Endothelial cell of umbilical vein (primary cell): ENCODE data around the gene CAND2. TPM values are rescaled to one million over a fixed set of nuclear protein-coding genes. Genes with fewer than 3 reads are reported as not detected.

Experiments
- BruUV-seq: library from RNA; stranded (reverse); fragments of 400-500 nt; replicated peaks from 2 replicates; lab custom pipeline; 2021; lab: Mats Ljungman, UMichigan
- CTCF ChIA-PET: fragments of 300-600, 350-600 bp; sonication (Branson Sonifier 250); formaldehyde crosslinking; loops from one replicate; lab custom pipeline; 2021; ENCODE audit warnings: antibody characterized with exemption, inconsistent platforms; lab: Charles Lee
- POLR2A ChIA-PET: fragments of 300-600, 350-600 bp; sonication (Branson Sonifier 250); formaldehyde crosslinking; loops from one replicate; lab custom pipeline; 2021; ENCODE audit warnings: antibody characterized with exemption, inconsistent platforms; lab: Charles Lee
- DNase-seq: peaks from one replicate; pipeline ENCODE4 v3.0.0-alpha.2; 2011; ENCODE audit warnings: low read depth, low spot score
- FAIRE-seq: peaks from 2 replicates; lab custom pipeline; 2011; peaks lifted over from hg19 to GRCh38; lab: Jason Lieb, UNC
- H2AFZ ChIP-seq: 2 replicates; pipeline ENCODE4 v1.6.0; 2012; ENCODE audit warnings: low read depth, low read length, control low read depth, inconsistent platforms
- H3K27ac ChIP-seq: 2 replicates; pipeline ENCODE4 v1.5.1; 2011; ENCODE audit warnings: low read depth, mild to moderate bottlenecking, control low read depth, low read length, moderate library complexity; ENCODE audit not compliant: insufficient read depth
- H3K27me3 ChIP-seq, 2 experiments: 2 replicates each; pipeline versions ENCODE4 v1.6.0 to v1.6.1; 2011; ENCODE audit warnings: low read length in 2 of 2, mixed read lengths in 1 of 2; ENCODE audit not compliant: control insufficient read depth in 2 of 2, insufficient read depth in 2 of 2
- H3K36me3 ChIP-seq, 2 experiments: 2 replicates in 1 of 2; 3 replicates in 1 of 2; pipeline ENCODE4 v1.5.1; 2011; ENCODE audit warnings: low read length in 2 of 2, mild to moderate bottlenecking in 1 of 2, moderate library complexity in 1 of 2; ENCODE audit not compliant: control insufficient read depth in 2 of 2, insufficient read depth in 2 of 2; ENCODE audit errors: extremely low read depth in 1 of 2
- H3K4me1 ChIP-seq: 3 replicates; pipeline ENCODE4 v1.5.1; 2011; ENCODE audit warnings: mild to moderate bottlenecking, low read length; ENCODE audit not compliant: control insufficient read depth, insufficient read depth; ENCODE audit errors: extremely low read depth
- H3K4me2 ChIP-seq: 2 replicates; pipeline ENCODE4 v1.6.1; 2011; ENCODE audit warnings: low read length, control low read depth, mixed read lengths; ENCODE audit not compliant: insufficient read depth
- H3K4me3 ChIP-seq, 3 experiments: fragments of 200-600 bp in 1 of 3; sonication (generic), shearing (Covaris generic) in 1 of 3; replicated peaks in 1 of 3; 2 replicates each; pipeline ENCODE4 v1.5.1; 2011 to 2016; ENCODE audit warnings: control low read depth in 3 of 3, low read length in 3 of 3, mild to moderate bottlenecking in 2 of 3, inconsistent platforms in 1 of 3, low read depth in 1 of 3, moderate library complexity in 1 of 3; ENCODE audit not compliant: insufficient read depth in 1 of 3
- H3K79me2 ChIP-seq: 2 replicates; pipeline ENCODE4 v1.6.0; 2012; ENCODE audit warnings: low read length, inconsistent platforms; ENCODE audit not compliant: control insufficient read depth, insufficient read depth
- H3K9ac ChIP-seq: replicated peaks from 2 replicates; pipeline ENCODE3; 2011; ENCODE audit warnings: low read length, control low read depth; ENCODE audit not compliant: insufficient read depth; ENCODE audit errors: extremely low read depth
- H3K9me1 ChIP-seq: replicated peaks from 3 replicates; pipeline ENCODE4 v1.6.0; 2011; ENCODE audit warnings: mild to moderate bottlenecking, low read length; ENCODE audit not compliant: control insufficient read depth, insufficient read depth; ENCODE audit errors: extremely low read depth
- H3K9me3 ChIP-seq: replicated peaks from 2 replicates; pipeline ENCODE4 v1.5.1; 2012; ENCODE audit warnings: low read length, inconsistent platforms; ENCODE audit not compliant: control insufficient read depth, insufficient read depth
- H4K20me1 ChIP-seq: replicated peaks from 2 replicates; pipeline ENCODE3; 2011; ENCODE audit warnings: mild to moderate bottlenecking, low read length; ENCODE audit not compliant: control insufficient read depth, insufficient read depth; ENCODE audit errors: extremely low read depth
- FOS ChIP-seq: IDR thresholded peaks from 2 replicates; pipeline ENCODE4 v1.6.1; 2011; ENCODE audit warnings: mild to moderate bottlenecking, low read length, moderate library complexity, borderline replicate concordance; ENCODE audit not compliant: insufficient read depth
- GATA2 ChIP-seq: IDR thresholded peaks from 2 replicates; pipeline ENCODE4 v1.7.0; 2011; ENCODE audit warnings: low read depth, mild to moderate bottlenecking, moderate library complexity, mixed read lengths, low read length; ENCODE audit not compliant: insufficient read length, insufficient read depth
- JUN ChIP-seq: IDR thresholded peaks from 2 replicates; pipeline ENCODE4 v1.6.1; 2011; ENCODE audit warnings: borderline replicate concordance, low read depth; ENCODE audit not compliant: insufficient read length, insufficient read depth
- POLR2A ChIP-seq: IDR thresholded peaks from 2 replicates; pipeline ENCODE4 v1.6.1; 2012; ENCODE audit warnings: low read depth, mild to moderate bottlenecking, control low read depth, low read length
- POLR2AphosphoS5 ChIP-seq: IDR thresholded peaks from 2 replicates; pipeline ENCODE4 v1.6.1; 2012; ENCODE audit warnings: low read depth, mild to moderate bottlenecking, control low read depth, low read length, moderate library complexity; ENCODE audit not compliant: insufficient read depth
- dilution Hi-C: fragments of 300-500 bp; cut with MboI; formaldehyde crosslinking; loops from one replicate; pipeline ENCODE4 v1.15.0; 2019; ENCODE audit warnings: low sequenced_read_pairs; ENCODE audit not compliant: extremely low pct_ligation_motif_present
- intact Hi-C: fragments of 100-400 bp; cut with micrococcal nuclease; formaldehyde crosslinking; loops from one replicate; pipeline ENCODE4 v1.10.0; 2022
- polyA plus RNA-seq, 4 experiments: library from polyadenylated mRNA; depleted of rRNA in 3 of 4; stranded (reverse) in 3 of 4; unstranded in 1 of 4; fragments of >200 nt; gene quantifications; 2 replicates each; pipeline versions ENCODE4 v1.2.1 to v1.2.3, GENCODE V29; 2011 to 2012; ENCODE audit warnings: missing spikeins in 1 of 4
- total RNA-seq: library from RNA; stranded (reverse); gene quantifications from 2 replicates; pipeline ENCODE4 v1.2.3, GENCODE V29; 2021
- TF ChIP-seq, protein P1 (sequence below), 2 donors: IDR thresholded peaks; 1 replicate in 1 of 2; 2 replicates in 1 of 2; pipeline ENCODE4 v1.5.1; 2011; ENCODE audit warnings: low read length in 2 of 2, mild to moderate bottlenecking in 2 of 2, moderate library complexity in 2 of 2, control low read depth in 1 of 2, inconsistent platforms in 1 of 2, low read depth in 1 of 2; ENCODE audit not compliant: insufficient read depth in 1 of 2; ENCODE audit errors: extremely low read depth in 1 of 2
- TF ChIP-seq, protein P2 (sequence below): IDR thresholded peaks from 2 replicates; pipeline ENCODE4 v1.6.1; 2011; ENCODE audit not compliant: insufficient read depth, insufficient read length

Gene CAND2
- total and polyA plus RNA-seq, 2 donors (not counting 3 experiments of a cell fraction or from before 2014, with no cell fraction given), result 7.1 to 11.0 TPM

DNA sequence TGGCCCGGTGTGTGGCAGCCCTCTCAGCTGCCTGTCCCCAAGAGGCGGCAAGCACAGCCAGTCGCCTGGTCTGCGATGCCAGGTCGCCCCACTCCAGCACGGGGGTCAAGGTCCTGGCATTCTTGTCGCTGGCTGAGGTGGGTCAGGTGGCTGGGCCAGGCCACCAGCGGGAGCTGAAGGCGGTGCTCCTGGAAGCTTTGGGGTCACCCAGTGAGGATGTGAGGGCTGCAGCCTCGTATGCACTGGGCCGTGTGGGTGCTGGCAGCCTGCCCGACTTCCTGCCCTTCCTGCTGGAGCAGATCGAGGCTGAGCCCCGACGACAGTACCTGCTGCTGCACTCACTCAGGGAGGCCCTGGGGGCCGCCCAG lies 20.8 kb downstream of the CAND2 start:
- intact Hi-C loops, result no loop called here
- H3K9me1 ChIP-seq, result no peaks in the 10 kb centered on the region

More for the DNA sequence above, 20.8 kb downstream of the CAND2 start:
- Histone ChIP-seq H3K4me3 (no peak overlapping the region), H2AFZ (no peak overlapping the region), H3K27me3 (no peaks in the 10 kb centered on the region), H3K4me1 (no peaks in the 10 kb centered on the region), H3K36me3 (peaks cover 0 to 4% of the 10 kb centered on the region in 2 experiments), H3K9ac (no peak overlapping the region), H3K27ac (no peak overlapping the region), H4K20me1 (no peaks in the 10 kb centered on the region), H3K79me2 (no peaks in the 10 kb centered on the region), H3K9me3 (no peaks in the 10 kb centered on the region), H3K4me2 (no peak overlapping the region)
- no TSS peak for BruUV-seq
- ChIA-PET POLR2A (no interaction called here), CTCF (interaction anchor here (1.4 kb wide), 1 partner anchor 24 kb away, joined by 4 read pairs; the partner anchor contains the start of gene RPL32)
- dilution Hi-C loops, result no loop called here
- DNase-seq (no peak), FAIRE-seq (no peak)
- TF ChIP-seq POLR2A (no peak), POLR2AphosphoS5 (no peak), JUN (no peak), FOS (no peak), GATA2 (no peak)
- TF ChIP-seq, protein P1, sequence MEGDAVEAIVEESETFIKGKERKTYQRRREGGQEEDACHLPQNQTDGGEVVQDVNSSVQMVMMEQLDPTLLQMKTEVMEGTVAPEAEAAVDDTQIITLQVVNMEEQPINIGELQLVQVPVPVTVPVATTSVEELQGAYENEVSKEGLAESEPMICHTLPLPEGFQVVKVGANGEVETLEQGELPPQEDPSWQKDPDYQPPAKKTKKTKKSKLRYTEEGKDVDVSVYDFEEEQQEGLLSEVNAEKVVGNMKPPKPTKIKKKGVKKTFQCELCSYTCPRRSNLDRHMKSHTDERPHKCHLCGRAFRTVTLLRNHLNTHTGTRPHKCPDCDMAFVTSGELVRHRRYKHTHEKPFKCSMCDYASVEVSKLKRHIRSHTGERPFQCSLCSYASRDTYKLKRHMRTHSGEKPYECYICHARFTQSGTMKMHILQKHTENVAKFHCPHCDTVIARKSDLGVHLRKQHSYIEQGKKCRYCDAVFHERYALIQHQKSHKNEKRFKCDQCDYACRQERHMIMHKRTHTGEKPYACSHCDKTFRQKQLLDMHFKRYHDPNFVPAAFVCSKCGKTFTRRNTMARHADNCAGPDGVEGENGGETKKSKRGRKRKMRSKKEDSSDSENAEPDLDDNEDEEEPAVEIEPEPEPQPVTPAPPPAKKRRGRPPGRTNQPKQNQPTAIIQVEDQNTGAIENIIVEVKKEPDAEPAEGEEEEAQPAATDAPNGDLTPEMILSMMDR (IDR thresholded peaks at IDR 0.05; ENCODE audit: extremely low read depth in 1 of 2, insufficient read depth in 1 of 2, low read depth in 1 of 2, low read length in 2 of 2), result no peak
- TF ChIP-seq, protein P2, sequence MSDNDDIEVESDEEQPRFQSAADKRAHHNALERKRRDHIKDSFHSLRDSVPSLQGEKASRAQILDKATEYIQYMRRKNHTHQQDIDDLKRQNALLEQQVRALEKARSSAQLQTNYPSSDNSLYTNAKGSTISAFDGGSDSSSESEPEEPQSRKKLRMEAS, result no peak
